HepG2 (cell line): ENCODE measurements around the gene ABHD2. TPM values are rescaled to one million over a fixed set of nuclear protein-coding genes. Genes with fewer than 3 reads are reported as not detected.

Source experiments
- CEBPG ChIP-seq: IDR thresholded peaks from 2 replicates; pipeline ENCODE4 v1.6.1; 2016
- FLYWCH1 ChIP-seq: sonication (generic); formaldehyde crosslinking; IDR thresholded peaks from 2 replicates; pipeline ENCODE4 v1.8.1; 2023; ENCODE audit warnings: mild to moderate bottlenecking, missing genetic modification reagents
- HNF4A ChIP-seq: sonication (generic); formaldehyde crosslinking; IDR thresholded peaks from 2 replicates; pipeline ENCODE4 v1.4.0; 2020; ENCODE audit warnings: missing genetic modification reagents
- MYC ChIP-seq: sonication (generic); formaldehyde crosslinking; IDR thresholded peaks from 2 replicates; pipeline ENCODE4 v1.9.0; 2021; ENCODE audit warnings: missing genetic modification reagents, borderline replicate concordance
- MYNN ChIP-seq: sonication (generic); formaldehyde crosslinking; IDR thresholded peaks from 2 replicates; pipeline ENCODE4 v1.4.0; 2020; ENCODE audit warnings: mild to moderate bottlenecking, low read depth, missing genetic modification reagents
- NFATC3 ChIP-seq: sonication (generic); formaldehyde crosslinking; IDR thresholded peaks from 2 replicates; pipeline ENCODE4 v1.5.1; 2020; ENCODE audit warnings: mild to moderate bottlenecking, missing genetic modification reagents
- NKX3-1 ChIP-seq: sonication (generic); formaldehyde crosslinking; IDR thresholded peaks from 2 replicates; pipeline ENCODE4 v1.5.0; 2020; ENCODE audit warnings: missing genetic modification reagents
- NR2F1 ChIP-seq, 2 experiments: fragments of 450-650 bp in 1 of 2; formaldehyde crosslinking in 1 of 2; IDR thresholded peaks; 2 replicates each; pipeline versions ENCODE4 v1.5.0 to v1.6.1; 2016 to 2020; ENCODE audit warnings: mild to moderate bottlenecking in 1 of 2, missing compliant biosample characterization in 1 of 2, missing genetic modification reagents in 1 of 2, moderate library complexity in 1 of 2
- RCOR2 ChIP-seq: IDR thresholded peaks from 2 replicates; pipeline ENCODE4 v1.6.1; 2016; ENCODE audit warnings: missing biosample characterization, missing genetic modification reagents
- SP140L ChIP-seq: sonication (generic); formaldehyde crosslinking; IDR thresholded peaks from 2 replicates; pipeline ENCODE4 v1.4.0; 2020; ENCODE audit warnings: missing genetic modification reagents, borderline replicate concordance
- SRSF4 ChIP-seq: fragments of 200-400 bp; formaldehyde crosslinking; IDR thresholded peaks from one replicate; pipeline ENCODE4 v1.6.1; 2018; ENCODE audit warnings: mild to moderate bottlenecking, low read depth, low read length, moderate library complexity; ENCODE audit not compliant: poor library complexity, severe bottlenecking
- ZFP90 ChIP-seq: sonication (generic); formaldehyde crosslinking; IDR thresholded peaks from 2 replicates; pipeline ENCODE4 v1.8.0; 2022; ENCODE audit warnings: missing genetic modification reagents, mild to moderate bottlenecking, inconsistent platforms, borderline replicate concordance
- ZNF329 ChIP-seq: sonication (generic); formaldehyde crosslinking; IDR thresholded peaks from 2 replicates; pipeline ENCODE4 v1.9.0; 2021; ENCODE audit warnings: low read depth, mild to moderate bottlenecking, missing genetic modification reagents
- ZNF614 ChIP-seq: IDR thresholded peaks from 2 replicates; pipeline ENCODE4 v1.6.1; 2018; ENCODE audit warnings: missing biosample characterization, missing genetic modification reagents, inconsistent platforms, borderline replicate concordance
- ZNF782 ChIP-seq: sonication (generic); formaldehyde crosslinking; IDR thresholded peaks from 2 replicates; pipeline ENCODE4 v1.4.0; 2020; ENCODE audit warnings: missing genetic modification reagents, mild to moderate bottlenecking, borderline replicate concordance
- ZNF841 ChIP-seq: sonication (generic); formaldehyde crosslinking; IDR thresholded peaks from 2 replicates; pipeline ENCODE4 v1.8.1; 2023; ENCODE audit warnings: missing genetic modification reagents, borderline replicate concordance
- ZSCAN25 ChIP-seq: sonication (generic); formaldehyde crosslinking; IDR thresholded peaks from 2 replicates; pipeline ENCODE4 v1.8.0; 2022; ENCODE audit warnings: mild to moderate bottlenecking, missing genetic modification reagents
- polyA plus RNA-seq, 8 experiments: library from polyadenylated mRNA; depleted of rRNA in 3 of 8; stranded (reverse) in 7 of 8; unstranded in 1 of 8; fragments of >200 nt; fragmentation: Illumina TruSeq in 4 of 8; extraction: Trizol in 4 of 8; gene quantifications; 2 replicates each; pipeline versions ENCODE4 v1.2.1 to v1.2.3, GENCODE V29; 2011 to 2016; ENCODE audit warnings: low read depth in 4 of 8, missing spikeins in 1 of 8, mixed read lengths in 1 of 8; ENCODE audit not compliant: insufficient read depth in 1 of 8
- total RNA-seq, 5 experiments: library from RNA; depleted of rRNA; stranded (reverse); fragments of >200 nt; fragmentation: Illumina TruSeq; extraction: Trizol; gene quantifications; 2 replicates each; pipeline ENCODE4 v1.2.3, GENCODE V29; 2016; ENCODE audit warnings: low read depth in 1 of 5
- TF ChIP-seq, protein P1 (sequence below): sonication (generic); formaldehyde crosslinking; IDR thresholded peaks from 2 replicates; pipeline ENCODE4 v1.4.0; 2020; ENCODE audit warnings: missing genetic modification reagents
- TF ChIP-seq, protein P2 (sequence below): sonication (generic); formaldehyde crosslinking; IDR thresholded peaks from 2 replicates; pipeline ENCODE4 v1.8.0; 2022; ENCODE audit warnings: missing genetic modification reagents, mild to moderate bottlenecking, moderate library complexity, borderline replicate concordance
- TF ChIP-seq, protein P3 (sequence below): sonication (generic); formaldehyde crosslinking; IDR thresholded peaks from 2 replicates; pipeline ENCODE4 v1.4.0; 2020; ENCODE audit warnings: missing genetic modification reagents; ENCODE audit errors: not compliant biosample characterization

The ABHD2 gene
- total and polyA plus RNA-seq, 2 of the 13 experiments (the other 11 are each of a cell fraction or from before 2014, with no cell fraction given): 14.8 to 22.4 TPM

DNA sequence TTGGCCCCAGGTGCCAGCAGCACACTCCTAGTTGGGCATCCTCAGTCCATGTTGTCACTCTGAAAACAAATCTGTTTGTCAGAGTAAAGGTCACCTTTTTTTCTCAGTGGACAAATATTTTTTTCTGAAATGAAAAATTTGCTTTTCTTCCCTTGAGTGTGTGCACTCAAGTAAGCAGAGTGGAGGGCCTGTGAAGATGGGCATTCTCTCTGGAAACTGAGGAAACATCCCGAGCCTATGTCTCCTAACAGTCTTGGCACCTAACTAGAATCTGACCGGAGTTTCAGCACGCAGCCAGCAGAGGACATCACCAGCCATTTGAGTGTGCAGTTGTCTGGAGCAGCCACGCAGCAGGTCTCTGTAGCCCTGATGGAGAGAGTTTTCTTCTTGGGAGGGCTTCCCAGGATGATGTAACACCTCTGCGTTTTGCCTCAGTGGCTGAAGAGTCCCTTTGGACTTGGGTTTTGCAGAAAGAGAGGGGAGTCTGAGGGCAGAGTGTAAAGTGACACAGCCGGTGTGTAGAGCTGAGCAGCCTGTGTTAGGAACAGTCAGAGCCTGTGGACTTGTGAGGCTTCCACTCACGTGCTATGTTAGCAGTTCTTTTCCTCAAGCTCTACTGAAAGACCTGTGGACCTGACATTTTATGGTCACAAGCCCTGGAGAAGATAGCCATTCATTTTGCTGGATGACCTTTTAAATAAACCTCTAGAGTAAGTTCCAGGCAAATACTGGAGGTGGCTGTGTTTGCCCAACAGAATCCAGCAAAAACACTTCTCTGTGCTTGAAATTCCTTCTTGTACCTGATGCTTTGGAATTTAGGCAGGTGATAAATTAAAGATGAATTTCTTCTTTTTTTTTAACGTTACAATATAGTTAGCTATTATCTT lies 51.6 kb downstream of the ABHD2 start (continued):
- TF ChIP-seq, protein P1, sequence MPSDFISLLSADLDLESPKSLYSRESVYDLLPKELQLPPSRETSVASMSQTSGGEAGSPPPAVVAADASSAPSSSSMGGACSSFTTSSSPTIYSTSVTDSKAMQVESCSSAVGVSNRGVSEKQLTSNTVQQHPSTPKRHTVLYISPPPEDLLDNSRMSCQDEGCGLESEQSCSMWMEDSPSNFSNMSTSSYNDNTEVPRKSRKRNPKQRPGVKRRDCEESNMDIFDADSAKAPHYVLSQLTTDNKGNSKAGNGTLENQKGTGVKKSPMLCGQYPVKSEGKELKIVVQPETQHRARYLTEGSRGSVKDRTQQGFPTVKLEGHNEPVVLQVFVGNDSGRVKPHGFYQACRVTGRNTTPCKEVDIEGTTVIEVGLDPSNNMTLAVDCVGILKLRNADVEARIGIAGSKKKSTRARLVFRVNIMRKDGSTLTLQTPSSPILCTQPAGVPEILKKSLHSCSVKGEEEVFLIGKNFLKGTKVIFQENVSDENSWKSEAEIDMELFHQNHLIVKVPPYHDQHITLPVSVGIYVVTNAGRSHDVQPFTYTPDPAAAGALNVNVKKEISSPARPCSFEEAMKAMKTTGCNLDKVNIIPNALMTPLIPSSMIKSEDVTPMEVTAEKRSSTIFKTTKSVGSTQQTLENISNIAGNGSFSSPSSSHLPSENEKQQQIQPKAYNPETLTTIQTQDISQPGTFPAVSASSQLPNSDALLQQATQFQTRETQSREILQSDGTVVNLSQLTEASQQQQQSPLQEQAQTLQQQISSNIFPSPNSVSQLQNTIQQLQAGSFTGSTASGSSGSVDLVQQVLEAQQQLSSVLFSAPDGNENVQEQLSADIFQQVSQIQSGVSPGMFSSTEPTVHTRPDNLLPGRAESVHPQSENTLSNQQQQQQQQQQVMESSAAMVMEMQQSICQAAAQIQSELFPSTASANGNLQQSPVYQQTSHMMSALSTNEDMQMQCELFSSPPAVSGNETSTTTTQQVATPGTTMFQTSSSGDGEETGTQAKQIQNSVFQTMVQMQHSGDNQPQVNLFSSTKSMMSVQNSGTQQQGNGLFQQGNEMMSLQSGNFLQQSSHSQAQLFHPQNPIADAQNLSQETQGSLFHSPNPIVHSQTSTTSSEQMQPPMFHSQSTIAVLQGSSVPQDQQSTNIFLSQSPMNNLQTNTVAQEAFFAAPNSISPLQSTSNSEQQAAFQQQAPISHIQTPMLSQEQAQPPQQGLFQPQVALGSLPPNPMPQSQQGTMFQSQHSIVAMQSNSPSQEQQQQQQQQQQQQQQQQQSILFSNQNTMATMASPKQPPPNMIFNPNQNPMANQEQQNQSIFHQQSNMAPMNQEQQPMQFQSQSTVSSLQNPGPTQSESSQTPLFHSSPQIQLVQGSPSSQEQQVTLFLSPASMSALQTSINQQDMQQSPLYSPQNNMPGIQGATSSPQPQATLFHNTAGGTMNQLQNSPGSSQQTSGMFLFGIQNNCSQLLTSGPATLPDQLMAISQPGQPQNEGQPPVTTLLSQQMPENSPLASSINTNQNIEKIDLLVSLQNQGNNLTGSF (CRISPR knock-in tag): no peak
- TF ChIP-seq FLYWCH1 (CRISPR knock-in tag) (no peak), SRSF4 (no peak), NFATC3 (CRISPR knock-in tag) (no peak), ZSCAN25 (CRISPR knock-in tag) (no peak), ZNF841 (no peak), CEBPG (CRISPR knock-in tag) (peak; percentile 93), NKX3-1 (CRISPR knock-in tag) (no peak), ZNF329 (CRISPR knock-in tag) (no peak), SP140L (CRISPR knock-in tag) (no peak), MYNN (CRISPR knock-in tag) (no peak), HNF4A (peak; percentile 66), ZNF782 (CRISPR knock-in tag) (no peak), RCOR2 (no peak; the same call in 1 of the 2 replicates), ZNF614 (CRISPR knock-in tag) (peak; percentile 13; the same call in 1 of the 2 replicates), NR2F1 (CRISPR knock-in tag; IDR thresholded peaks at IDR 0.05) (no peak), MYC (peak; percentile 25; the same call in 1 of the 2 replicates), ZFP90 (CRISPR knock-in tag) (no peak)
- TF ChIP-seq, protein P2, sequence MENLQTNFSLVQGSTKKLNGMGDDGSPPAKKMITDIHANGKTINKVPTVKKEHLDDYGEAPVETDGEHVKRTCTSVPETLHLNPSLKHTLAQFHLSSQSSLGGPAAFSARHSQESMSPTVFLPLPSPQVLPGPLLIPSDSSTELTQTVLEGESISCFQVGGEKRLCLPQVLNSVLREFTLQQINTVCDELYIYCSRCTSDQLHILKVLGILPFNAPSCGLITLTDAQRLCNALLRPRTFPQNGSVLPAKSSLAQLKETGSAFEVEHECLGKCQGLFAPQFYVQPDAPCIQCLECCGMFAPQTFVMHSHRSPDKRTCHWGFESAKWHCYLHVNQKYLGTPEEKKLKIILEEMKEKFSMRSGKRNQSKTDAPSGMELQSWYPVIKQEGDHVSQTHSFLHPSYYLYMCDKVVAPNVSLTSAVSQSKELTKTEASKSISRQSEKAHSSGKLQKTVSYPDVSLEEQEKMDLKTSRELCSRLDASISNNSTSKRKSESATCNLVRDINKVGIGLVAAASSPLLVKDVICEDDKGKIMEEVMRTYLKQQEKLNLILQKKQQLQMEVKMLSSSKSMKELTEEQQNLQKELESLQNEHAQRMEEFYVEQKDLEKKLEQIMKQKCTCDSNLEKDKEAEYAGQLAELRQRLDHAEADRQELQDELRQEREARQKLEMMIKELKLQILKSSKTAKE: no peak
- TF ChIP-seq, protein P3, sequence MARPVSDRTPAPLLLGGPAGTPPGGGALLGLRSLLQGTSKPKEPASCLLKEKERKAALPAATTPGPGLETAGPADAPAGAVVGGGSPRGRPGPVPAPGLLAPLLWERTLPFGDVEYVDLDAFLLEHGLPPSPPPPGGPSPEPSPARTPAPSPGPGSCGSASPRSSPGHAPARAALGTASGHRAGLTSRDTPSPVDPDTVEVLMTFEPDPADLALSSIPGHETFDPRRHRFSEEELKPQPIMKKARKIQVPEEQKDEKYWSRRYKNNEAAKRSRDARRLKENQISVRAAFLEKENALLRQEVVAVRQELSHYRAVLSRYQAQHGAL: no peak
